Stimulated activated naive CD8-positive, alpha-beta T cell treated with anti-CD3 and anti-CD28 coated beads, Interleukin-15, Interleukin-2, amounts not matched to agents 100 ng/mL and 50 ng/mL, for 24 hours (primary cell): Measurements from ENCODE around the gene MIA2.
"Not testable (repeated sequence)": the region's sequence is repeated elsewhere in the genome, so short reads cannot be mapped to it uniquely, and the experiment has no call there.

Experiments
- H3K27ac Mint-ChIP-seq: one replicate; pipeline ENCODE4 v1.8.0; 2021; ENCODE audit warnings: mild to moderate bottlenecking, mixed read lengths
- H3K27me3 Mint-ChIP-seq: one replicate; pipeline ENCODE4 v1.8.0; 2021; ENCODE audit warnings: mixed read lengths
- H3K36me3 Mint-ChIP-seq: one replicate; pipeline ENCODE4 v1.8.0; 2021; ENCODE audit warnings: low read depth, mixed read lengths
- H3K4me1 Mint-ChIP-seq: one replicate; pipeline ENCODE4 v1.8.0; 2021; ENCODE audit warnings: low read depth, mixed read lengths
- H3K4me3 Mint-ChIP-seq: one replicate; pipeline ENCODE4 v1.8.0; 2021; ENCODE audit warnings: mild to moderate bottlenecking, mixed read lengths
- H3K9me3 Mint-ChIP-seq: one replicate; pipeline ENCODE4 v1.8.0; 2021; ENCODE audit warnings: mixed read lengths

MIA2 gene

DNA sequence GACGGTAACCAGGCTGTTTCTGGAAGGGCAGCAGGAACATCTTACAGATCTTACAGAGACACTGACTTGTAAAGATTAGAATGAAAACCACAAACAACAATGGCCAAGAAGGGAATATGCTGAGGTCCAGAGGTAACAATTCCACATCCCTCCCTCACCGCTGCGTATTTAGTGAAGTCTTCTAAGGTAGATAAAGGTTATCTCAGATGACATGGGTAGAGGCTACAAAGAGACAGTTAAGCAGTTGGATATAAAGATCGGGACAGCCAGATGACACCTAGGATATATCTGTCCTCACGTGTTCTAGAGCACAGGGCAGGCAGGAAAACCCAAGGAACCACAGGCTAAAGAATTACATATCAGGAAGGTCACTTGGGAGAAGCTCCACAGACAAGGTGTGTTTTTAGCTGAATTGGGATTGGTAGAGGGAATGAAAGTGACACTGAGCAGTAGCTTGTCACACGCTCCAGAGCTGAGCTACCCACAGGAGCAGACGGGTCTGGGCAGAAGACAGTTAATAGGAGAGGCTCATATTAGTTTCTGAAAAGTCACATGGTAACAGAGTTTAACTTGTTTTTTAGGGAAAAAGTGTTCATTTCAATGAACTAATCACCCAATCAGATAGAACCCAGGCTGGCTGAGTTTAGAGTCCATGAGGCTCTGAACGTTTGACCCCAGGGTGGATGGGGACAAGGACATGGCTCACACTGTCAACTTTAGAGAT lies 83.3 kb downstream of the MIA2 start:
- no peaks in the 10 kb centered on the region for H3K9me3 Mint-ChIP-seq
- peaks cover 35% of the 10 kb centered on the region for H3K36me3 Mint-ChIP-seq
- no peak overlapping the region for H3K4me3 Mint-ChIP-seq
- H3K27me3 Mint-ChIP-seq, result no peaks in the 10 kb centered on the region
- no peaks in the 10 kb centered on the region for H3K4me1 Mint-ChIP-seq
- no peak overlapping the region for H3K27ac Mint-ChIP-seq

DNA sequence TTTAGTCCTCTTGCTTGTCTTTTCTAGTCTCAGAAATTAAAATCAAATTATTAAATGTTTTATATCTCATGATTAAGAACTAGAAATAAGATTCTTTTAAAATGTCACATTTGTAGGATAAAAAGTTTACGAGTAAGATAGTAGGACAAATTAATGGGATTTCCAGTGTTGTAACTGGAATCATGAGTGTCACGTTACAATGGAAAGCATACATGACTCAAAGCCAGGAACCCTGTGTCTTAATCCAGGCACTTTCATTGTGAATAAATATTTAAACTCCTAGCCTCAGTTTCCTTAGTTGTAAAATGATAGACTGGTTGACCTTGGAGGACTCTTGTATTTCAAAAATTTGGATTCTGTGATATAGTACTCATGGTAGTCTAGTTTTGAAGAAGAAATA lies 84.9 kb downstream of the MIA2 start:
- Mint-ChIP-seq H3K27ac (no peak overlapping the region), H3K4me3 (no peak overlapping the region), H3K9me3 (no peaks in the 10 kb centered on the region), H3K36me3 (peaks cover 38% of the 10 kb centered on the region), H3K27me3 (no peaks in the 10 kb centered on the region), H3K4me1 (no peaks in the 10 kb centered on the region)

DNA sequence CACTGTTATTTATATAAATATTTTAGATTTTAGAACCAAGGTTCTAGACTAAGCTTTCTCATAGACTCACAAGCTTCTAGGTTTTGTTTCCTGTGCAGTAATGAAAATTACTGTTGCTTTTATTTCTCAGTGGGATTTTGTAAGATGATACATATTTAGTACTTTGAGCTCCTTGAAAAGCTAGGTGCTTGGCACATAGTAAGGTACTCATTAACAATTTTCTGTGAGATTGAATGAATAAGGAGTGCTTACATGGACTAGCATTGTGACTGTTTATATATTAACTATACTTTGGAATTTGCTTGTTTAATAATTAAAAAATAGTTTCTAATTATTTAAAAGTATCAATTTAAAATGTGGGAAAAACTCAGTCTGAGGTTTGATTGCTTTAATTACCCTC lies 85.7 kb downstream of the MIA2 start:
- Mint-ChIP-seq H3K9me3 (no peaks in the 10 kb centered on the region), H3K36me3 (peaks cover 41% of the 10 kb centered on the region), H3K4me3 (no peak overlapping the region), H3K4me1 (no peaks in the 10 kb centered on the region), H3K27me3 (no peaks in the 10 kb centered on the region), H3K27ac (no peak overlapping the region)

DNA sequence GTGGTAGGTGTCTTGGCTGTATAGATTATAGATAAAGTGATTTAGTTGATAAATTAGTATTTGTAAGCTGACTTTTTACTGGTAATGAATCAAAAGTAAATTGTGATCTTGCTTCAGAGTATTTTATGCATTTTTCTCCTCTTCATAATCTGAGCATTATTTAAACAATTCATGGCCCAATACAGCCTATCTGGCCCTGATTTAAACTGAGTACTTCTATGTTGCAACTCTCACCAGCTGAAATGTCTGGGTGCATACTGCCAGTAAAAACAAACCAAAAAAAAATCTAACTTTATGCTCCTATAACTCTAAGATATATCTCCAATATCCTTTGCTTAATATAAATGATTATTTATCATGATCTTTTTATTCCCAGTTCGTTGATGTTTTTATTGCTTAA lies 86.6 kb downstream of the MIA2 start:
- H3K4me1 Mint-ChIP-seq, result no peaks in the 10 kb centered on the region
- H3K36me3 Mint-ChIP-seq, result peaks cover 41% of the 10 kb centered on the region
- no peak overlapping the region for H3K4me3 Mint-ChIP-seq
- H3K27me3 Mint-ChIP-seq, result no peaks in the 10 kb centered on the region
- H3K27ac Mint-ChIP-seq, result no peak overlapping the region
- H3K9me3 Mint-ChIP-seq, result no peaks in the 10 kb centered on the region

DNA sequence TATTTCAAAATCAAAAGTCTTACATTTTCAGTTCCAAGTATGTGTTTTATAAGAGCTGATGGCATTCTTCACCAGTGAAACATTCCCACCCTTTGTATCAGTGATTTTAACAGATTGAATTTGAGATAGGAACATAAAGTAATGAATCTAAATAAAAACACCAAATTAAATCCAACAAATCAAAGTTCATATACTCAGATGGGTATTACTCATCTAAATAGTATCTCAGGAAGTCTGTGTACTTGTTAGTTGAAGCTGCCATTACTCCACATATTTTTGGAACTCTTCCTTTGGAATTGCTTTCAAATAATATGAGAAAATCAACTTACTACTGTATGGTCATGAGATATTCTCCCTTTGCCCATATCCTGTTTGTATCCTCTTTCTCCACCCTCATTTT lies 89.1 kb downstream of the MIA2 start:
- Mint-ChIP-seq H3K4me1 (no peaks in the 10 kb centered on the region), H3K36me3 (peaks cover 48% of the 10 kb centered on the region), H3K9me3 (no peaks in the 10 kb centered on the region), H3K27me3 (no peaks in the 10 kb centered on the region), H3K4me3 (no peak overlapping the region), H3K27ac (no peak overlapping the region)

DNA sequence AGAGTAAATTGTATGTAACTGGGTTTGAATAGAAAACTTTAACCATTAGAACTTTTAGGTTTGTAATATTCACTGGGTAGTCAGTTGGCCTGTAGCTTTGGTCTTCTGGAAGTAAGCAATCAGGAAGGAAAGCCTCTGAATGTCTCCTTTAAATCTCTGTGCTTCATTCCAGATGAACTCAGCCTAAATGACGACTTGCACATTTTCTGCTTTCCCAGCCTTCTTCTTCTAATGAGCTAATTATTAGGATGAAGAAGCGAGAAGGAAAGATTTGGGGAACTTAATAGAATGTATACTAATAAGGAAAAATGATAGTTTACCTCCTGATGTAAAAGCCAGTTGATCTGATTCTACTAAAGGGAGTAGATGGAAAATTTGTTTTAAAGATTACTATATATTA lies 90.4 kb downstream of the MIA2 start:
- Mint-ChIP-seq H3K27ac (no peak overlapping the region), H3K9me3 (no peaks in the 10 kb centered on the region), H3K4me1 (no peaks in the 10 kb centered on the region), H3K36me3 (peaks cover 55% of the 10 kb centered on the region), H3K4me3 (no peak overlapping the region), H3K27me3 (no peaks in the 10 kb centered on the region)

DNA sequence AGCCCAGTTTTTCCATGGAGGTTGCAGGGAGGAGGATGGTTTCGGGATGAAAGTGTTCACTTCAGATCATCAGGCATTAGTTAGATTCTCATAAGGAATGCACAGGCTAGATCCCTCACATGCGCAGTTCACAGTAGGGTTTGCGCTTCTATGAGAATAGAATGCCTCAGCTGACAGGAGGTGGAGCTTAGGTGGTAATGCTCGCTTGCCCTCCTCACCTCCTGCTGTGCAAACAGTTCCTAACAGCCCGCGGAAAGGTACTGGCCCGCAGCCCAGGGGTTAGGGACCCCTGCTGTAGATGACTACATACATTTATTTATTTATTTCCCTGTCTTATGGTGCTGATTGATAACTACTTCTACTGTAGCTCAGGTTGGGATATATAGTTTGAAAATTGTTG lies 105.3 kb downstream of the MIA2 start:
- H3K4me1 Mint-ChIP-seq, result peaks cover 16% of the 10 kb centered on the region
- peaks cover 4% of the 10 kb centered on the region for H3K9me3 Mint-ChIP-seq
- no peak overlapping the region for H3K27ac Mint-ChIP-seq
- H3K36me3 Mint-ChIP-seq, result peaks cover 33% of the 10 kb centered on the region
- no peaks in the 10 kb centered on the region for H3K27me3 Mint-ChIP-seq
- H3K4me3 Mint-ChIP-seq, result no peak overlapping the region

DNA sequence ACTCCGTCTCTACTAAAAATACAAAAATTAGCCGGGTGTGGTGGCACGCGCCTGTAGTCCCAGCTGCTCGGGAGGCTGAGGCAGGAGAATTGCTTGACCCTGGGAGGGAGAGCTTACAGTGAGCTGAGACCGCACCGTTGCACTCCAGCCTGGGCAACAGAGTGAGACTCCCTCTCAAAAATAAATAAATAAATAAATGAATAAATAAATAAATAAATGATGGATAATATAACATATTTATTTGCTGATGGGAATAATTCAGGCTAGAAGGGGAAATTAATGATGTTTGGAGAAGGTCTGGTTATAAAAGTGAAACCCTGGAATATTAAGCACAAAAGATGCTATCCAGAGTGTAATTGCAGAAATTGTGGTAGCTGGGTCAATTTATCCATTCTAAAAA lies 107.4 kb downstream of the MIA2 start:
- not testable (repeated sequence) for H3K27ac Mint-ChIP-seq, H3K27me3 Mint-ChIP-seq, H3K9me3 Mint-ChIP-seq, H3K4me3 Mint-ChIP-seq
- Mint-ChIP-seq H3K4me1 (peaks cover 16% of the 10 kb centered on the region), H3K36me3 (peaks cover 41% of the 10 kb centered on the region)

DNA sequence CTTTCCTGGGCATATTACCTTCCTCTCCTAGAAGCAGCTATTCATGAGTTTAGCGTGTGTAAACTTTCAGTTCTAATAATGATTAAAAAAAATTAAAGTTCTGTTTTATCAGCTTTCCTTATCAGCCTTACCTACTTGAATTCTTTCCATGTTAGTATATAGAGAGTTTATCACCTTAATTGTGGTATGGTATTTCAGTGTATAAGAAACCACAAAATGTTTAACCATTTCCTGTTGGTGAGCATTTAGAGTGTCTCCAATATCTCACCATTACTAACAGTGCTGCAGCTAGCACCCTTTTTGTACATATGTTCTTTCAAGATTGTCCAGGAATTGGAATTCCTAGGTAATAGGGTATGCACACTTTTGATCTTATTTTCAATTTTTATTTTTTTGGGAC lies 109.1 kb downstream of the MIA2 start:
- H3K4me1 Mint-ChIP-seq, result peaks cover 16% of the 10 kb centered on the region
- peaks cover 46% of the 10 kb centered on the region for H3K36me3 Mint-ChIP-seq
- H3K9me3 Mint-ChIP-seq, result peaks cover 4% of the 10 kb centered on the region
- no peak overlapping the region for H3K4me3 Mint-ChIP-seq
- no peaks in the 10 kb centered on the region for H3K27me3 Mint-ChIP-seq
- no peak overlapping the region for H3K27ac Mint-ChIP-seq

DNA sequence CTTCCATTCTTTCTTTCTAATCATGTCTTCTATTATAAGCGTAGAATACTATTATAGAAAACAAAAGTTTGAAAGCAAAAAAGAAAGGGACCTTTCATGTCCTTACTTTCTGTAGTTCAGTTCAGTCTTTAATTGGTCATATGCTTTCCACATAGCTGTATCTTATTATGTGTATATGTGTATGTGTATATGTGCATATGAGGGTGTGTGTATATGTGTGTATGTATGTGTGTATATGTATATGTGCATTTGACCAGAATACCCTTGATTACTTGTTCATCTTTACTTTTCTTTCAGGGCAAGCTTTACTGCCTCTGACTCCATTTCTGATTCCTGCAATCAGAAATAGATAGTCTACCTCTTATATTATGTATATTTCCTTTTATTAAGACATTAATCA lies 109.9 kb downstream of the MIA2 start:
- Mint-ChIP-seq H3K4me3 (no peak overlapping the region), H3K27me3 (no peaks in the 10 kb centered on the region), H3K36me3 (peaks cover 44% of the 10 kb centered on the region), H3K4me1 (peaks cover 18% of the 10 kb centered on the region), H3K9me3 (peaks cover 4% of the 10 kb centered on the region), H3K27ac (no peak overlapping the region)

DNA sequence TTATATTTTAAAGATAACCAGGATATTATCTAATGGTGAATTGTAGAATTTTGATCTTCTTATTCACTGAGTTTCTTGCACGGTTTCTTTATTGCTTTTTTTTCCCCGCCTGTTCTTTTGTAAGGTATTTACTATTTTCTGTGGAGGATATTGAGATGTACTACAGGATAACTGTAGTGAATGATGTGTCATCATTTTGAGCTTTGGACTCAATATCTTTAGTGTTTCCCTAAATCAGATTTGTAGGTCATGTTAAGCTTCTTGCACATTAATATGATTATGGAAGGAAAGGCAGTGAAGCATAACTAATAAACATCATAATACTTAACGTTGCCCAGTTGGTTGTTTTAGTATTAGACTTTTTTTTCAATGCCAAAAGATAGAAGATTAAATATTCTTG lies 117.2 kb downstream of the MIA2 start:
- peaks cover 68% of the 10 kb centered on the region for H3K36me3 Mint-ChIP-seq
- H3K4me1 Mint-ChIP-seq, result peaks cover 10% of the 10 kb centered on the region
- no peak overlapping the region for H3K4me3 Mint-ChIP-seq
- peaks cover 11% of the 10 kb centered on the region for H3K9me3 Mint-ChIP-seq
- no peak overlapping the region for H3K27ac Mint-ChIP-seq
- H3K27me3 Mint-ChIP-seq, result no peaks in the 10 kb centered on the region

DNA sequence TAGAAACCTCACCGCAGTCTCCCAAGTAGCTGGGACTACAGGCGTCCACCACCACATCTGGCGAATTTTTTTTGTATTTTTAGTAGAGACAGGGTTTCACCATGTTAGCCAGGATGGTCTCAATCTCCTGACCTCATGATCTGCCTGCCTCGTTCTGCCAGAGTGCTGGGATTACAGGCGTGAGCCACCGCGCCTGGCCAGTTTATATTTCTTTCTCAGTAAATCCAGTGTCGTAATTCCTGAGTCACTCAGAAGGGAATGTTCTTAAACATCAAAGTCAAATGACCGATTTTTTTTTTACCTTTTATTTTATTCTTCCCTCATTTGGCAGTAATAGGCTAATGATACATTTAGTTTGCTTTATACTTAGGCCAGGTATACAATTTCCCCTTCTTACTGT lies 118.0 kb downstream of the MIA2 start:
- H3K27ac Mint-ChIP-seq, result no peak overlapping the region
- H3K9me3 Mint-ChIP-seq, result peaks cover 11% of the 10 kb centered on the region
- H3K4me1 Mint-ChIP-seq, result peaks cover 13% of the 10 kb centered on the region
- no peak overlapping the region for H3K4me3 Mint-ChIP-seq
- no peaks in the 10 kb centered on the region for H3K27me3 Mint-ChIP-seq
- peaks cover 70% of the 10 kb centered on the region for H3K36me3 Mint-ChIP-seq

DNA sequence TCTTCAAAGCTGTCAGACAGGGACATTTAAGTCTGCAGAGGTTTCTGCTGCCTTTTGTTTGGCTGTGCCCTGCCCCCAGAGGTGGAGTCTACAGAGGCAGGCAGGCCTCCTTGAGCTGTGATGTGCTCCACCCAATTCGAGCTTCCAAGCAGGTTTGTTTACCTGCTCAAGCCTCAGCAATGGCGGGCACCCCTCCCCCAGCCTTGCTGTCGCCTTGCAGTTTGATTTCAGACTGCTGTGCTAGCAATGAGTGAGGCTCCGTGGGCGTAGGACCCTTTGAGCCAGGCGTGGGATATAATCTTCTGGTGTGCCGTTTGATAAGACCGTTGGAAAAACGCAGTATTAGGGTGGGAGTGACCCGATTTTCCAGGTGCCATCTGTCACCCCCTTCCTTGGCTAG lies 125.4 kb downstream of the MIA2 start:
- not testable (repeated sequence) for H3K27ac Mint-ChIP-seq, H3K27me3 Mint-ChIP-seq, H3K4me1 Mint-ChIP-seq

DNA sequence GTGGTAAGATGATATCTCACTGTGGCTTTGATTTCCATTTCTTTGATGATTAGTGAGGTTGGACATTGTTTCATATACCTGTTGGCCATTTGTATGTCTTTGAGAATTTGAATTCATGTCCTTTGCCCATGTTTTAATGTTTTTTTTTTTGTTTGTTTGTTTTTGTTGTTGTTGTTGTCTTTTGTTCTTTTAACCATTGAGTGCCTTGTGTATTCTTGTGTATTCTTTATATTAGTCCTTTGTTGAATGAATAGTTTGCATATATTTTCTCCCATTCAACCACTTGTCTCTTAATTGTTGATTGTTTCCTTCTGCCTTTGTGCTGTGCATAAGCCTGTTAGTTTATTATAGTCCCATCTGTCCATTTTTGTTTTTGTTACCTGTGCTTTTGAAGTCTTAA lies 126.6 kb downstream of the MIA2 start:
- Mint-ChIP-seq H3K9me3 (peaks cover 10% of the 10 kb centered on the region), H3K27me3 (no peaks in the 10 kb centered on the region), H3K4me3 (no peak overlapping the region), H3K36me3 (peaks cover 82% of the 10 kb centered on the region), H3K4me1 (peaks cover 3% of the 10 kb centered on the region), H3K27ac (no peak overlapping the region)

More for the DNA sequence above, 125.4 kb downstream of the MIA2 start:
- H3K9me3 Mint-ChIP-seq, H3K4me3 Mint-ChIP-seq: not testable (repeated sequence)
- H3K36me3 Mint-ChIP-seq, result peaks cover 81% of the 10 kb centered on the region

DNA sequence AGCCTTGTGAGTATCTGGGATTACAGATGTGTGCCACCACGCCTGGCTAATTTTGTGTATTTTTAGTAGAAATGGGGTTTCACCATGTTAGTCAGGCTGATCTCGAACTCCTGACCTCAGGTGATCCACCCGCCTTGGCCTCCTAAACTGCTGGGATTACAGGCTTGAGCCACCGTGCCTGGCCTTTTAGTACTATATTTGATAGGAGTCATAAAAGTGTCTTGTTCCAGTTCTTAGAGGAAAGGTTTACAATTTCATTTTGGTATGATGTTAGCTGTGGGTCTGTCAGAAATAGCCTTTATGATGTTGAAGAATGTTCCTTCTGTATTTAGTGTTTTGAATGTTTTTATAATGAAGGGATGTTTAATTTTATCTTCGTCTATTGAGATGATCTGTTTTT lies 127.8 kb downstream of the MIA2 start:
- H3K27ac Mint-ChIP-seq, H3K4me3 Mint-ChIP-seq, H3K27me3 Mint-ChIP-seq, H3K4me1 Mint-ChIP-seq: not testable (repeated sequence)
- Mint-ChIP-seq H3K36me3 (peaks cover 77% of the 10 kb centered on the region), H3K9me3 (peaks cover 17% of the 10 kb centered on the region)

DNA sequence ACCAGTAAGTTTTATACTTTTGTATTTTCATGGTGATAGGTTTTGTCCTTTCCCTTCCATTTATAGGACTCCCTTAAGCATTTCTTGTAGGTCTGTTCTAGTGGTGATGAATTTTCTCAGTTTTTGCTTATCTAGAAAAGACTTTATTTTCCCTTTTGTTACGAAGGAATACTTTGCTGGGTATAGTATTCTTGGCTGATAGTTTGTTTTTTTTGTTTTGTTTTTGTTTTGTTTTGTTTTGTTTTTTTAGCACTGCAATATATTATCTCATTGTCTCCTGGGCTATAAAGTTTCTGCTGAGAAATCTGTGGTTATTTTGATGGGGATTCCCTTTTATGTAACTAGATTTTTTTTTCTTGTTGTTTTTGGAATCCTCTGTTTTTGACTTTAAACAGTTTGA lies 130.8 kb downstream of the MIA2 start:
- peaks cover 17% of the 10 kb centered on the region for H3K9me3 Mint-ChIP-seq
- no peak overlapping the region for H3K4me3 Mint-ChIP-seq
- H3K4me1 Mint-ChIP-seq, result no peaks in the 10 kb centered on the region
- peaks cover 64% of the 10 kb centered on the region for H3K36me3 Mint-ChIP-seq
- H3K27me3 Mint-ChIP-seq, result no peaks in the 10 kb centered on the region
- H3K27ac Mint-ChIP-seq, result no peak overlapping the region
